OCI-M2 (cell line): ENCODE measurements around the gene TTC23.
"Not testable (repeated sequence)": the region's sequence is repeated elsewhere in the genome, so short reads cannot be mapped to it uniquely, and the experiment has no call there.

Experiments used
- DNase-seq: peaks from one replicate; lab custom pipeline; 2025; ENCODE audit not compliant: unreplicated experiment; lab: John Stamatoyannopoulos, UW

TTC23 gene

GRCh38 chr15:99201408-99202175 lies 47.8 kb downstream of the TTC23 start:
- no peak for DNase-seq

- no peak for DNase-seq
Measured at GRCh38 chr15:99197856-99198255, 51.5 kb downstream of the TTC23 start.

- not testable (repeated sequence) for DNase-seq
Measured at GRCh38 chr15:99192181-99192580, 57.2 kb downstream of the TTC23 start.

GRCh38 chr15:99187936-99188335 lies 61.4 kb downstream of the TTC23 start:
- no peak for DNase-seq

- no peak for DNase-seq
Measured at GRCh38 chr15:99185414-99186130, 63.8 kb downstream of the TTC23 start.

GRCh38 chr15:99182791-99183190 lies 66.6 kb downstream of the TTC23 start:
- DNase-seq: no peak

- no peak for DNase-seq
Measured at GRCh38 chr15:99181545-99181971, 67.8 kb downstream of the TTC23 start.

- DNase-seq: no peak
Measured at GRCh38 chr15:99180964-99181306, 68.4 kb downstream of the TTC23 start.

- DNase-seq: no peak
Measured at GRCh38 chr15:99180086-99180963, 69.1 kb downstream of the TTC23 start.

GRCh38 chr15:99177679-99178078 lies 71.7 kb downstream of the TTC23 start:
- no peak for DNase-seq

GRCh38 chr15:99176757-99177156 lies 72.6 kb downstream of the TTC23 start:
- DNase-seq: no peak

GRCh38 chr15:99174567-99175395 lies 74.6 kb downstream of the TTC23 start:
- DNase-seq: no peak

GRCh38 chr15:99172989-99173388 lies 76.4 kb downstream of the TTC23 start:
- DNase-seq: no peak

GRCh38 chr15:99172171-99172570 lies 77.2 kb downstream of the TTC23 start:
- DNase-seq: no peak

- DNase-seq: no peak
Measured at GRCh38 chr15:99170476-99171065, 78.8 kb downstream of the TTC23 start.

GRCh38 chr15:99169769-99170311 lies 79.5 kb downstream of the TTC23 start:
- no peak for DNase-seq

GRCh38 chr15:99168601-99169580 lies 80.5 kb downstream of the TTC23 start:
- no peak for DNase-seq

GRCh38 chr15:99167640-99168039 lies 81.7 kb downstream of the TTC23 start:
- DNase-seq: no peak

GRCh38 chr15:99167201-99167600 lies 82.2 kb downstream of the TTC23 start:
- no peak for DNase-seq
